ENCODE measurements around the gene IL32.
"Not testable (repeated sequence)": the region's sequence is repeated elsewhere in the genome, so short reads cannot be mapped to it uniquely, and the experiment has no call there.

The IL32 gene

GRCh38 chr16:3068487-3068886 lies 3.0 kb downstream of the IL32 start:
- Histone ChIP-seq H3K36me3 (ENCODE audit: control insufficient read depth in 2 of 2, insufficient read depth in 1 of 2, low read length in 2 of 2) (no peaks in the 10 kb centered on the region), H3K4me3 (ENCODE audit: low read depth, low read length) (no peak overlapping the region), H3K4me1 (ENCODE audit: control insufficient read depth, insufficient read depth, low read length) (no peaks in the 10 kb centered on the region), H3K9me3 (ENCODE audit: control insufficient read depth, insufficient read depth, low read depth, low read length) (no peaks in the 10 kb centered on the region), H3K27ac (ENCODE audit: extremely low read depth, low read depth, low read length) (no peak overlapping the region)
- ChIA-PET POLR2A (no interaction called here), CTCF (no interaction called here)
- TF ChIP-seq KLF17 (tag by site-specific recombination; IDR thresholded peaks at IDR 0.05) (peak; percentile 46; the same call in 1 of the 2 replicates), KLF1 (tag by site-specific recombination; IDR thresholded peaks at IDR 0.05) (peak; percentile 92), PRDM10 (tag by site-specific recombination; IDR thresholded peaks at IDR 0.05) (no peak), ZNF391 (tag by site-specific recombination; IDR thresholded peaks at IDR 0.05; ENCODE audit: borderline replicate concordance, low read depth) (no peak), SCRT2 (tag by site-specific recombination; IDR thresholded peaks at IDR 0.05) (no peak)

GRCh38 chr16:3069146-3069545 lies 3.7 kb downstream of the IL32 start:
- H3K27ac ChIP-seq (ENCODE audit: extremely low read depth, low read depth, low read length); H3K4me1 ChIP-seq (ENCODE audit: control insufficient read depth, insufficient read depth, low read length); H3K36me3 ChIP-seq (ENCODE audit: control insufficient read depth in 2 of 2, insufficient read depth in 1 of 2, low read length in 2 of 2); H3K4me3 ChIP-seq (ENCODE audit: low read depth, low read length); H3K9me3 ChIP-seq (ENCODE audit: control insufficient read depth, insufficient read depth, low read depth, low read length): not testable (repeated sequence)
- ChIA-PET CTCF (interaction anchor here (0.8 to 0.9 kb wide), 2 partner anchors 10 to 41 kb away, joined by 4 read pairs; no protein-coding TSS in a partner anchor), POLR2A (interaction anchor here (0.9 kb wide), 1 partner anchor 10 kb away, joined by 3 read pairs; no protein-coding TSS in a partner anchor)

- POLR2A ChIA-PET: no interaction called here
Observed at GRCh38 chr16:3070608-3071111, 5.2 kb downstream of the IL32 start.

GRCh38 chr16:3071655-3072054 lies 6.2 kb downstream of the IL32 start:
- Histone ChIP-seq H3K4me1 (ENCODE audit: control insufficient read depth, insufficient read depth, low read length) (no peaks in the 10 kb centered on the region), H3K9me3 (ENCODE audit: control insufficient read depth, insufficient read depth, low read depth, low read length) (no peaks in the 10 kb centered on the region), H3K4me3 (ENCODE audit: low read depth, low read length) (no peak overlapping the region), H3K27ac (ENCODE audit: extremely low read depth, low read depth, low read length) (no peak overlapping the region), H3K36me3 (ENCODE audit: control insufficient read depth in 2 of 2, insufficient read depth in 1 of 2, low read length in 2 of 2) (no peaks in the 10 kb centered on the region)
- POLR2A ChIA-PET: no interaction called here
- no peak for TF ChIP-seq ZNF138 (tag by site-specific recombination; IDR thresholded peaks at IDR 0.05; ENCODE audit: borderline replicate concordance)
- no peak for TF ChIP-seq ZNF433 (tag by site-specific recombination; IDR thresholded peaks at IDR 0.05; ENCODE audit: low read depth)
- no peak for TF ChIP-seq ZXDB (tag by site-specific recombination; IDR thresholded peaks at IDR 0.05)
- no peak for TF ChIP-seq ZNF623 (tag by site-specific recombination; IDR thresholded peaks at IDR 0.05)
- no peak for TF ChIP-seq ZSCAN4 (tag by site-specific recombination; IDR thresholded peaks at IDR 0.05)
- no peak for TF ChIP-seq ZNF311 (tag by site-specific recombination; IDR thresholded peaks at IDR 0.05; ENCODE audit: borderline replicate concordance)
- CTCF ChIA-PET: interaction anchor here (0.9 to 1.1 kb wide), 2 partner anchors 16 to 19 kb away, joined by 3 read pairs; no protein-coding TSS in a partner anchor

More at GRCh38 chr16:3070608-3071111, 5.2 kb downstream of the IL32 start:
- H3K9me3 ChIP-seq (ENCODE audit: control insufficient read depth, insufficient read depth, low read depth, low read length): no peaks in the 10 kb centered on the region
- TF ChIP-seq ZIC2 (tag by site-specific recombination; IDR thresholded peaks at IDR 0.05) (0 out of 2 replicates have a peak, but pooled peaks have one; percentile 16), ZNF26 (tag by site-specific recombination; IDR thresholded peaks at IDR 0.05) (no peak)
- no peaks in the 10 kb centered on the region for H3K4me1 ChIP-seq (ENCODE audit: control insufficient read depth, insufficient read depth, low read length)
- no peak overlapping the region for H3K4me3 ChIP-seq (ENCODE audit: low read depth, low read length)
- no peaks in the 10 kb centered on the region for H3K36me3 ChIP-seq (ENCODE audit: control insufficient read depth in 2 of 2, insufficient read depth in 1 of 2, low read length in 2 of 2)
- no peak overlapping the region for H3K27ac ChIP-seq (ENCODE audit: extremely low read depth, low read depth, low read length)
- CTCF ChIA-PET: interaction anchor here (0.9 to 1.3 kb wide), 3 partner anchors 11 to 31 kb away, joined by 3 to 5 read pairs (median 3); no protein-coding TSS in a partner anchor

All from HEK293 (cell line).